GM12878 (cell line): Measurements from ENCODE around the gene RASSF6. TPM values are rescaled to one million over a fixed set of nuclear protein-coding genes. Genes with fewer than 3 reads are reported as not detected.

Experiments
- BCL11A ChIP-seq: IDR thresholded peaks from 2 replicates; pipeline ENCODE4 v1.6.1; 2011; ENCODE audit warnings: low read depth, low read length
- CREB1 ChIP-seq: IDR thresholded peaks from 2 replicates; pipeline ENCODE4 v1.6.1; 2012; ENCODE audit warnings: low read depth, mild to moderate bottlenecking, inconsistent platforms
- CREM ChIP-seq: IDR thresholded peaks from 2 replicates; pipeline ENCODE4 v1.6.1; 2014; ENCODE audit warnings: antibody characterized with exemption, low read depth
- EP300 ChIP-seq, 2 experiments: fragments of 150-350 bp in 1 of 2; IDR thresholded peaks; 2 replicates each; pipeline ENCODE4 v1.6.1; 2011 to 2012; ENCODE audit warnings: low read depth in 2 of 2, low read length in 2 of 2, borderline replicate concordance in 1 of 2, improper control_type of control experiment in 1 of 2, inconsistent platforms in 1 of 2; ENCODE audit not compliant: control insufficient read depth in 1 of 2
- HDGF ChIP-seq: fragments of 450-650 bp; IDR thresholded peaks from 2 replicates; pipeline ENCODE4 v1.6.1; 2016; ENCODE audit warnings: antibody characterized with exemption
- KAT2A ChIP-seq: conservative IDR thresholded peaks from 2 replicates; pipeline ENCODE4 v1.6.1; 2011; ENCODE audit warnings: low read depth, low read length; ENCODE audit not compliant: control insufficient read depth
- LARP7 ChIP-seq: fragments of 450-650 bp; IDR thresholded peaks from 2 replicates; pipeline ENCODE4 v1.6.1; 2017; ENCODE audit warnings: mild to moderate bottlenecking
- MEF2A ChIP-seq: IDR thresholded peaks from 2 replicates; pipeline ENCODE4 v1.6.1; 2011; ENCODE audit warnings: low read depth, mild to moderate bottlenecking, low read length, moderate library complexity; ENCODE audit not compliant: insufficient read depth
- MTA2 ChIP-seq: fragments of 450-650 bp; IDR thresholded peaks from 2 replicates; pipeline ENCODE4 v1.6.1; 2016; ENCODE audit warnings: low read depth, mild to moderate bottlenecking, moderate library complexity
- NFIC ChIP-seq: IDR thresholded peaks from 2 replicates; pipeline ENCODE4 v1.6.1; 2012; ENCODE audit warnings: low read depth, mild to moderate bottlenecking, inconsistent platforms, low read length, moderate library complexity
- NFYB ChIP-seq: IDR thresholded peaks from 2 replicates; pipeline ENCODE4 v1.6.1; 2011; ENCODE audit warnings: low read depth, mild to moderate bottlenecking, low read length, improper control_type of control experiment, moderate library complexity; ENCODE audit not compliant: insufficient read depth
- NRF1 ChIP-seq: conservative IDR thresholded peaks from 2 replicates; pipeline ENCODE4 v1.6.1; 2011; ENCODE audit warnings: mild to moderate bottlenecking, low read depth, low read length, improper control_type of control experiment
- PML ChIP-seq: IDR thresholded peaks from 2 replicates; pipeline ENCODE4 v1.6.1; 2012; ENCODE audit warnings: low read length, inconsistent platforms
- POLR2A ChIP-seq: IDR thresholded peaks from 2 replicates; pipeline ENCODE4 v1.6.1; 2011; ENCODE audit warnings: low read depth, mild to moderate bottlenecking, low read length
- RELA ChIP-seq: fragments of 450-650 bp; IDR thresholded peaks from 2 replicates; pipeline ENCODE4 v1.8.0; 2014; ENCODE audit warnings: borderline replicate concordance; ENCODE audit not compliant: partially characterized antibody
- SMC3 ChIP-seq: IDR thresholded peaks from 2 replicates; pipeline ENCODE4 v1.6.1; 2011; ENCODE audit warnings: low read length, improper control_type of control experiment, borderline replicate concordance
- ZNF622 ChIP-seq: fragments of 450-650 bp; IDR thresholded peaks from 2 replicates; pipeline ENCODE4 v1.6.1; 2017; ENCODE audit warnings: mild to moderate bottlenecking, inconsistent platforms
- ZZZ3 ChIP-seq: IDR thresholded peaks from 2 replicates; pipeline ENCODE4 v1.6.1; 2011; ENCODE audit warnings: low read depth; ENCODE audit not compliant: control insufficient read depth, insufficient read length
- polyA plus RNA-seq, 11 experiments: library from polyadenylated mRNA; depleted of rRNA in 4 of 11; unstranded in 6 of 11; stranded (reverse) in 5 of 11; fragments of >200 nt; fragmentation: Nextera tagmentation in 4 of 11; fragmentation: Illumina TruSeq in 1 of 11; extraction: Ambion mirVana in 4 of 11; extraction: Trizol in 1 of 11; gene quantifications; 1 replicate in 1 of 11; 2 replicates in 10 of 11; pipeline versions ENCODE4 v1.2.1 to v1.2.3, GENCODE V29; 2011 to 2016; ENCODE audit warnings: inconsistent platforms in 2 of 11, missing spikeins in 2 of 11, low read depth in 1 of 11
- total RNA-seq, 4 experiments: library from RNA; depleted of rRNA in 3 of 4; stranded (reverse); fragments of >200 nt in 3 of 4; fragmentation: Illumina TruSeq in 1 of 4; extraction: Trizol in 1 of 4; gene quantifications; 2 replicates each; pipeline versions ENCODE4 v1.2.1 to v1.2.3, GENCODE V29; 2013 to 2021
- TF ChIP-seq, protein P1 (sequence below): IDR thresholded peaks from 2 replicates; pipeline ENCODE4 v1.6.1; 2011; ENCODE audit warnings: borderline replicate concordance, low read depth, mild to moderate bottlenecking, moderate library complexity, low read length; ENCODE audit not compliant: insufficient read depth, poor library complexity, severe bottlenecking
- TF ChIP-seq, protein P2 (sequence below): fragments of 450-650 bp; IDR thresholded peaks from 2 replicates; pipeline ENCODE4 v1.6.1; 2017; ENCODE audit warnings: mild to moderate bottlenecking
- TF ChIP-seq, protein P3 (sequence below): IDR thresholded peaks from 2 replicates; pipeline ENCODE4 v1.6.1; 2011; ENCODE audit warnings: low read depth, mild to moderate bottlenecking, low read length, moderate library complexity, borderline replicate concordance; ENCODE audit errors: extremely low read depth
- TF ChIP-seq, protein P4 (sequence below): IDR thresholded peaks from 2 replicates; pipeline ENCODE4 v1.6.1; 2012; ENCODE audit warnings: low read depth, low read length, improper control_type of control experiment
- TF ChIP-seq, protein P5 (sequence below): fragments of 450-650 bp; IDR thresholded peaks from 2 replicates; pipeline ENCODE4 v1.6.1; 2017; ENCODE audit warnings: mild to moderate bottlenecking, low read depth, inconsistent platforms; ENCODE audit not compliant: poor library complexity, severe bottlenecking
- TF ChIP-seq, protein P6 (sequence below), 3 experiments: IDR thresholded peaks in 2 of 3; conservative IDR thresholded peaks in 1 of 3; 2 replicates each; pipeline ENCODE4 v1.5.1; 2011; ENCODE audit warnings: low read depth in 3 of 3, low read length in 3 of 3, mild to moderate bottlenecking in 3 of 3, control low read depth in 2 of 3, moderate library complexity in 2 of 3, inconsistent platforms in 1 of 3, mixed read lengths in 1 of 3; ENCODE audit not compliant: control insufficient read depth in 2 of 3, insufficient read depth in 1 of 3; ENCODE audit errors: extremely low read depth in 1 of 3

RASSF6 gene
- total and polyA plus RNA-seq, 10 of the 15 experiments (the other 5 are each of a cell fraction or from before 2014, with no cell fraction given): 0.28 to 2.9 (median 0.54) TPM

DNA sequence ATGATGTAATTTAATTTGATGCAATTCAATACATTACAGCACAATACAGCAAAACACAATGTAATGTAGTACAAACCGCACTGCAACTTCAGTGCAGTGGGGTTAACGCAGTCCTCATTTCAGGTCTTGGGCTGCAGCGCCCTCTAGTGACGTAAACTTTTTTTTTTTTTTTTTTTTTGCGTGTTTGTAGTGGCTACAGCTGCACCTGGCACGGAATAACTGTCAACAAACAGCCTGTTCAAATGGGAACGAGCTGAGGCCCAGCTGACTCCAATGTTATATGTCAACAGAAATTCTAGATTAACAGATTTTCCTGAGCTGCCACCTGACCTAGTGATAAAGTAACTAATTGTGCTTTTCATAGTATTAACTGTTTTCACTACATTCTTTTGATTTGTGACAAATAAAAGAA is 33.5 kb upstream of the RASSF6 start (continued):
- TF ChIP-seq, protein P1, sequence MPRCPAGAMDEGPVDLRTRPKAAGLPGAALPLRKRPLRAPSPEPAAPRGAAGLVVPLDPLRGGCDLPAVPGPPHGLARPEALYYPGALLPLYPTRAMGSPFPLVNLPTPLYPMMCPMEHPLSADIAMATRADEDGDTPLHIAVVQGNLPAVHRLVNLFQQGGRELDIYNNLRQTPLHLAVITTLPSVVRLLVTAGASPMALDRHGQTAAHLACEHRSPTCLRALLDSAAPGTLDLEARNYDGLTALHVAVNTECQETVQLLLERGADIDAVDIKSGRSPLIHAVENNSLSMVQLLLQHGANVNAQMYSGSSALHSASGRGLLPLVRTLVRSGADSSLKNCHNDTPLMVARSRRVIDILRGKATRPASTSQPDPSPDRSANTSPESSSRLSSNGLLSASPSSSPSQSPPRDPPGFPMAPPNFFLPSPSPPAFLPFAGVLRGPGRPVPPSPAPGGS: no peak
- TF ChIP-seq NFIC (no peak), MEF2A (0 out of 2 replicates have a peak, but pooled peaks have one; percentile 24), NFYB (no peak), HDGF (no peak), SMC3 (peak; percentile 95), NRF1 (no peak), RELA (no peak), LARP7 (no peak), BCL11A (no peak), MTA2 (no peak), KAT2A (no peak), CREM (no peak), ZZZ3 (no peak), POLR2A (no peak), CREB1 (no peak), ZNF622 (no peak), PML (no peak), EP300 (IDR thresholded peaks at IDR 0.05; ENCODE audit: borderline replicate concordance in 1 of 2, control insufficient read depth in 1 of 2, low read depth in 2 of 2, low read length in 2 of 2) (peak in 1 of 2 experiments; percentile 58; a peak in 1 of 4 replicates)
- TF ChIP-seq, protein P2, sequence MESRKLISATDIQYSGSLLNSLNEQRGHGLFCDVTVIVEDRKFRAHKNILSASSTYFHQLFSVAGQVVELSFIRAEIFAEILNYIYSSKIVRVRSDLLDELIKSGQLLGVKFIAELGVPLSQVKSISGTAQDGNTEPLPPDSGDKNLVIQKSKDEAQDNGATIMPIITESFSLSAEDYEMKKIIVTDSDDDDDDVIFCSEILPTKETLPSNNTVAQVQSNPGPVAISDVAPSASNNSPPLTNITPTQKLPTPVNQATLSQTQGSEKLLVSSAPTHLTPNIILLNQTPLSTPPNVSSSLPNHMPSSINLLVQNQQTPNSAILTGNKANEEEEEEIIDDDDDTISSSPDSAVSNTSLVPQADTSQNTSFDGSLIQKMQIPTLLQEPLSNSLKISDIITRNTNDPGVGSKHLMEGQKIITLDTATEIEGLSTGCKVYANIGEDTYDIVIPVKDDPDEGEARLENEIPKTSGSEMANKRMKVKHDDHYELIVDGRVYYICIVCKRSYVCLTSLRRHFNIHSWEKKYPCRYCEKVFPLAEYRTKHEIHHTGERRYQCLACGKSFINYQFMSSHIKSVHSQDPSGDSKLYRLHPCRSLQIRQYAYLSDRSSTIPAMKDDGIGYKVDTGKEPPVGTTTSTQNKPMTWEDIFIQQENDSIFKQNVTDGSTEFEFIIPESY: no peak
- TF ChIP-seq, protein P3, sequence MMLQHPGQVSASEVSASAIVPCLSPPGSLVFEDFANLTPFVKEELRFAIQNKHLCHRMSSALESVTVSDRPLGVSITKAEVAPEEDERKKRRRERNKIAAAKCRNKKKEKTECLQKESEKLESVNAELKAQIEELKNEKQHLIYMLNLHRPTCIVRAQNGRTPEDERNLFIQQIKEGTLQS: no peak
- TF ChIP-seq, protein P4, sequence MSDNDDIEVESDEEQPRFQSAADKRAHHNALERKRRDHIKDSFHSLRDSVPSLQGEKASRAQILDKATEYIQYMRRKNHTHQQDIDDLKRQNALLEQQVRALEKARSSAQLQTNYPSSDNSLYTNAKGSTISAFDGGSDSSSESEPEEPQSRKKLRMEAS: no peak
- TF ChIP-seq, protein P5, sequence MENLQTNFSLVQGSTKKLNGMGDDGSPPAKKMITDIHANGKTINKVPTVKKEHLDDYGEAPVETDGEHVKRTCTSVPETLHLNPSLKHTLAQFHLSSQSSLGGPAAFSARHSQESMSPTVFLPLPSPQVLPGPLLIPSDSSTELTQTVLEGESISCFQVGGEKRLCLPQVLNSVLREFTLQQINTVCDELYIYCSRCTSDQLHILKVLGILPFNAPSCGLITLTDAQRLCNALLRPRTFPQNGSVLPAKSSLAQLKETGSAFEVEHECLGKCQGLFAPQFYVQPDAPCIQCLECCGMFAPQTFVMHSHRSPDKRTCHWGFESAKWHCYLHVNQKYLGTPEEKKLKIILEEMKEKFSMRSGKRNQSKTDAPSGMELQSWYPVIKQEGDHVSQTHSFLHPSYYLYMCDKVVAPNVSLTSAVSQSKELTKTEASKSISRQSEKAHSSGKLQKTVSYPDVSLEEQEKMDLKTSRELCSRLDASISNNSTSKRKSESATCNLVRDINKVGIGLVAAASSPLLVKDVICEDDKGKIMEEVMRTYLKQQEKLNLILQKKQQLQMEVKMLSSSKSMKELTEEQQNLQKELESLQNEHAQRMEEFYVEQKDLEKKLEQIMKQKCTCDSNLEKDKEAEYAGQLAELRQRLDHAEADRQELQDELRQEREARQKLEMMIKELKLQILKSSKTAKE: no peak
- TF ChIP-seq, protein P6, sequence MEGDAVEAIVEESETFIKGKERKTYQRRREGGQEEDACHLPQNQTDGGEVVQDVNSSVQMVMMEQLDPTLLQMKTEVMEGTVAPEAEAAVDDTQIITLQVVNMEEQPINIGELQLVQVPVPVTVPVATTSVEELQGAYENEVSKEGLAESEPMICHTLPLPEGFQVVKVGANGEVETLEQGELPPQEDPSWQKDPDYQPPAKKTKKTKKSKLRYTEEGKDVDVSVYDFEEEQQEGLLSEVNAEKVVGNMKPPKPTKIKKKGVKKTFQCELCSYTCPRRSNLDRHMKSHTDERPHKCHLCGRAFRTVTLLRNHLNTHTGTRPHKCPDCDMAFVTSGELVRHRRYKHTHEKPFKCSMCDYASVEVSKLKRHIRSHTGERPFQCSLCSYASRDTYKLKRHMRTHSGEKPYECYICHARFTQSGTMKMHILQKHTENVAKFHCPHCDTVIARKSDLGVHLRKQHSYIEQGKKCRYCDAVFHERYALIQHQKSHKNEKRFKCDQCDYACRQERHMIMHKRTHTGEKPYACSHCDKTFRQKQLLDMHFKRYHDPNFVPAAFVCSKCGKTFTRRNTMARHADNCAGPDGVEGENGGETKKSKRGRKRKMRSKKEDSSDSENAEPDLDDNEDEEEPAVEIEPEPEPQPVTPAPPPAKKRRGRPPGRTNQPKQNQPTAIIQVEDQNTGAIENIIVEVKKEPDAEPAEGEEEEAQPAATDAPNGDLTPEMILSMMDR (IDR thresholded peaks at IDR 0.05 in 2 of 3, conservative IDR thresholded peaks at IDR 0.05 in 1 of 3; ENCODE audit: control insufficient read depth in 2 of 3, extremely low read depth in 1 of 3, insufficient read depth in 1 of 3, low read depth in 3 of 3, low read length in 3 of 3): peak; percentile 45 to 62 (median 45); a peak in 4 of 6 replicates
